HG03280 (cell line): ENCODE results near the gene CEBPB.
"Not testable (repeated sequence)": the region's sequence is repeated elsewhere in the genome, so short reads cannot be mapped to it uniquely, and the experiment has no call there.

Experiments used
- ATAC-seq: cut with Tn5 transposase; IDR thresholded peaks from one replicate; pipeline ENCODE4 v1.9.1; 2021; ENCODE audit warnings: mild to moderate bottlenecking, moderate library complexity; ENCODE audit not compliant: unreplicated experiment

CEBPB gene

DNA sequence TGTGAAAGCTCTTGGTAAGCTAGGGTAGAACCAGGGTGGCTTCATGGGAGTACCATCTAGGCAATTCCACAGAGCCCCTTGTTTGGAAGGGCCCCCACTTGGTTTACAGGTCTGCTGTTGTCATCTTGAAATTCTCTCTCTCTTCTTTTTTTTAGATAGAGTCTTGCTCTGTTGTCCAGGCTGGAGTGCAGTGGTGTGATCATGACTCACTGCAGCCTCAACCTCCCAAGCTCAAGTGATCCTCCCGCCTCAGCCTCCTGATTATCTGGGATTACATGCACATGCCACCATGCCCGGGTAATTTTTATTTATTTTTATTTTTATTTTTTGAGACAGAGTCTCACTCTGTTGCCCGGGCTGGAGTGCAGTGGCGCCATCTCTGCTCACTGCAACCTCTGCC is 18.2 kb downstream of the CEBPB start:
- not testable (repeated sequence) for ATAC-seq

DNA sequence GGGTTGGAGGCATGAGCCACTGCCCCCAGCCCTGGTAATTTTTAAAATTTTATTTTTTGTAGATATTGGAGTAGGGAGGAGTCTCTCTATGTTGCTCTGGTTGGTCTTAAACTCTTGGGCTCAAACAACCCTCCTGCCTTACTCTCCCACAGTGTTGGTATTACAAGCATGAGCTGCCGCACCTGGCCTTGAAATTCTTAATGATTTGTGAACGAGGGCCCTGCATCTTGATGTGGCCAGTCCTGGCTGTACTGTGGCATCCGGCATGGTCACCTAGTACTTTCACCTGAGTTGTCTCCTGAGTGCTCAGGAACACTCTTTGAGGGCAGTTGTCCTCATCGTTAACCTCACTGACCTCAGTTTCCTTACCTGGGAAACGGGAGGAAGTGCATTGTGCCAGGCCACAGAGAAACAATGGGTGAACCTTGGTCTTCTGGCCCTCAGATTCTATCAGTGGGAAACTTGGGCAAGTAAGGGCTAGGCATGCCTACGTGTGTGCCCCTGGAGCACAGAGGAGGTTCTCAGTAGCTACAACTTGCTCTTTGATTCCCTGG is 19.5 kb downstream of the CEBPB start:
- ATAC-seq, result no peak

DNA sequence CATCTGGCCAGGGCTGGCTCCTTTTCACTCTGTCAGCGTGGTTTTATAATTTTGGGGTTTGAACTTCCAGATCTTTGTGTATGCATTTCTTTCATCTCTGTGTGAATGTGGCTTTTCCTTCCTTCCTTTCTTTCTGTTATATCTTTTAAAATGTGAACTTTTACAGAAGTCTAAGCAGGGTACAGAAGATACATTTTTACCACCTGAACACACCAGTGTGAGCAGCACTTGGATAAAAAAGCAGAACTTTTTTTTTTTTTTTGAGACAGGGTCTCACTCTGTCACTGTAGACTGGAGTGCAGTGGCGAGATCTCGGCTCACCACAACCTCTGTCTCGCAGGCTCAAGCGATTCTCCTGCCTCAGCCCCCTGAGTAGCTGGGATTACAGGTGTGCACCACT is 20.5 kb downstream of the CEBPB start:
- ATAC-seq, result no peak

DNA sequence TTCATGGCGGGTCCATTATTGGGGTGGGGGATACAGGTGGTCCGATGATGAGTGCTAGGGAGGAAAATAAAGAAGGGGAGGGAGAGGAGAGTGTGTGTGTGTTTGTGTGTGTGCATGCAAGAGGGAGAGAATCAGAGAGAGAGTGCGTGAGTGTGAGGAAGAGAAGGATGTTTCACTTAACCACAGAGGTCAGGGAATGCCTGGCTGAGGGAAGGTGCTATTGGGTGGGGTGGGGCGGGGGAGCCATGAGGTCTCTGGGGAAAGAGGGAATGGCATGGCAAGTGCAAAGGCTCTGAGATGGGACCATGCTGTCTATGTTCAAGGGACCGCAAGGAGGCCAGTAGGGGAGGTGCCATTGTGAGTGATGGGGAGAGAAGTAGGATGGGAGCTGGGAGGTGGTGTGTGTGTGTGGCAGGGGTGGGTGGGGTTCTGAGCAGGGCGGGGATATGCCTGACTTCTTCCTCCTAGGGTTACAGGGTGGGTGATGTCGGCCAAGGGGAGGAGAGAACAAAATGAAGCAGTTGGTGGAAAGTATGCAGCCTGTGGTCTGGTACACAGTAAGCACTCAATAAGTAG is 23.0 kb downstream of the CEBPB start:
- no peak for ATAC-seq

DNA sequence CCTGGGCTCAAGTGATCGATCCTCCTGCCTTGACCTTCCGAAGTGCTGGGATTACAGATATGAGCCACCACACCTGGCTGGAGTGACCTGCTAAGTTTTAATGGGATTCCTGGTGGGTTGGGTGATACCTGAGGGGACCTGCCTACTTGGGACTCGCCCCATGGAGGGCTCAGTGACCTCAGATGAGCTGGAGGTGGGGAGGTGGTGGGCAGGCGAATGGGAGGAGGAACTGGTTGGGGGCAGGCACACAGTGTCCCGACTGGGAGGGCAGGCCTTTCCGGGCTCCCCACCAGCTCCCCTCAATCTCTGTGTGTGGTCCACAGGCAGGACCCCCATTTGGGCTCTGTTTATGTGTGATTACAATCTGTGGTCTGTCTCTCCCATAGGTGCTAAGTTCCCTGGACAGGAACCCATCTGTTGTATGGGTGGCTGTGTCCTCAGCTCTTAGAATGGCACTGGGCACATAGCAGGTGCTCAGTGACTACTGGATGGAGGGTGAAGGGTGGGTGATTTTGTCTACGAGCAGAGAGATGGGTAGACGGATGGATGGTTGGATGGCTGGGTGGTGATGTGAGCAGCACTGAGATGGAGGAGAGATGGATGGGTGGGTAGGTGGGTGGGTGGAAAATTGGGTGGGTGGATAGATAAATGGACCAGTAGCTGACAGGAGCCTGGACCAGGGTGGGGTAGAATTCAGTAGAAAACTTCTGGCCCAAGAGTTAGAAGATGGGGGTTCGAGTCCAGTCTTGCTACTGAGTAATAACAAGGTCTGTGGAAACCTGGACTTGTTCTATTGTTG is 23.8 kb downstream of the CEBPB start:
- no peak for ATAC-seq

DNA sequence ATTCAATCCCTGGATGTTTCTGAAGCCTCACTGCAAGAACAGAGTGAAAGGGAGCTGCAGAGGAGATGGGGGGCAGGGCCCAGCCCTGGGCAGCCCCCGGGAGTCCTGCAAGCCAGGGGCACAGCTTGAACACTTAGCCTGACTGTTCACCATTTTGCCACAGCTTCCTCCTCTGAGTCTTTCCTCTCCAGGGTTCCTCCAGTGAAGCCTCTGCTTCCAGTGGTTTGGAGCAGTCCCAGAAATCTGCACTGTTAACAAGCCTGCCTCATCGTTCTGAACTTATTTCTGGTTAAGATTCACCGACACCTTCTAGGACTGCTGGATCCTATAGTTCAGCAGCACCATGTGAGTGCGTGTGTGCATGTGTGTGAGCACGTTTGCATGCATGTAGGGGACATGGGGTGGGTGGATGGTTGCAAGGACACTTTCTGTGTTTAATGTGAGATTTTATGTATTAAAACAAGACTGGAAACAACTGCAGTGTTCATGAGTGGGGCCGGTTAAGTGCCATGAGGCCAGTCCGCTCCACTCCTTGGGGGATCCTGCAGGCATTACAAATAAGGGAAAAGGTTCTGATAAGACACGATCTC is 24.6 kb downstream of the CEBPB start:
- no peak for ATAC-seq

DNA sequence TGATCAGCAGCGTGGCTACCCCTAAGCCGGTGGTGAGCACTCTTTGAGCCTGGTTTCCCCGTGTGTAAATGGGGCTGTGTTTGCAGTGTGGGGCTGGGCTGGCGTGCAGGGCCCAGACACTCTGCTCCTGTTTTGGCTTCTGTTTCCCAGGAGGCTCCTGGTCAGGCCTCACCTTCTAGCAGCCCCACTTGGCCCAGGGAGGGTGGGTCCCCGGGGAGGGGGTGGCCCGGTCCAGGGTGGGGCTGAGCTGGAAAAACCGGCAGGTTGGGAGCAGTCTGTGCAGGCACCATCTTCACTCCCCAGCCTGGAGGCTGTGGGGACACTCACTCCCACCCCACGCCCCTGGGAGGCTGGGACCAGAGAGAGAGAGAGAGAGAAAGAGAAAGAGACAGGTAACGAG is 25.3 kb downstream of the CEBPB start:
- ATAC-seq, result no peak

DNA sequence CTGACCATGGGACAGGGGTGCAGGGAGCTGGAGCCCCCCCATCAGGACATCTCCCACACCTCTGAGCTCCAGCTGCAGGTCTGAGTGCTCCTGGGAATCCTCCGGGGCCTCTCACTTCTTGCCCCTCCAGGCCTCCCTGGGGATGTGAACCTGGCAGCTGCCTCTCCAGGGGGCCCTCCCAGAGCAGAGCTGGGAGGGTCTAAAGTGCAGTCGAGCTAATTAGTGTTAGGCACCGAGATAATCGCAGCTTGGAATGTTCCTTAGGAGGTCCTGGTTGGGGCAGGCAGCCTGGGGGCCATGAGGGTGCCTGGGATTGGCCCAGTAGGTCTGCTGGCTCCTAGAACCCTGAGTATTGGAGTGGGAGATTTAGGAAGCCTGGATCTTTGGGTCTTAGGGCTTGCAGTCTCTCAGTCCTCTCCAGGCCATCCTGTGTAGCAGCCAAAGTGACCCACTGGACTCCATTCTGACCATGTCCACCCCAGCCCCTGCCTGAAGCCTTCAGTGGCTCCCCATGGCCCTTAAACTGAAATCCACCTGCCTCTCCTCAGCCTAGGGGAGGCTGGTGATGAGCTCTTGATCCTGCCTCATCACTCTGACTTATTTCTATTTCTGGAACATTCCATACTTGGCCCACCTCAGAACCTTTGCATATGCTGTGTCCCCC is 26.0 kb downstream of the CEBPB start:
- no peak for ATAC-seq

DNA sequence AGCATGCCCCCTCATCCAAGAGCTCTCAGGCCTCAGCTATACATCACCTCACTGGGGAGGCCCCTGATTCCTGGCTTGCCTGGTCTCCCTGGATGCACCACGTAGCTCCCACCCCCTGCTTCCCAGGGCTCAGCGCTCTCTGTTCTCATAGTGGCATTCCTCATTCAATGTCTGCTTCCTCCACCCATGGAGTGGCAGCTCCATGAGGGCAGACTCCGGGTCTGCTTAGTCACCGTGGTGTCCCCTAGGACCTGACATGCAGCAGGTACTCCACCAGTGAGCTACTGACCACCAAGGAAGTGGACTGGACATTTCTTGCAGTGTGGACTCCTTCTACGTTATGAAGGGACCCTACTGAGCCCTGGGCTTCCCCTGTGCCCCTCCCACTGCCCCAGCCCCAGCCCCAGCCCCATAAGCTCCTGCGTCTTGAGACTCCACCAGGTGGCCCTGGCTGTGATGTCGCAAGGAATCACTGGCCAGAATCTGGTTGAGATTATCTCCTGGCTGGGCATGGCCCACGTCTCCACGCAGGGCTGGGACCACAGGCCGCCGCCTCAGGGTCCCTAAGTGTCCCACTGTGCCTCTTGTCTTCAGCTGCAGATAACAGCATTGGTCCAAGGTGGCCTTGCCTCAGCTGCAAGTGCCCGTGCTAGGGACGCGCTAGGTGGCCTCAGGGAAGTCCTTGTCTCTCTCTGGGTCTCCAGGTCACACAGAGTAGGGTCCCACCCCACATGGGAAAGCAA is 26.7 kb downstream of the CEBPB start:
- no peak for ATAC-seq

DNA sequence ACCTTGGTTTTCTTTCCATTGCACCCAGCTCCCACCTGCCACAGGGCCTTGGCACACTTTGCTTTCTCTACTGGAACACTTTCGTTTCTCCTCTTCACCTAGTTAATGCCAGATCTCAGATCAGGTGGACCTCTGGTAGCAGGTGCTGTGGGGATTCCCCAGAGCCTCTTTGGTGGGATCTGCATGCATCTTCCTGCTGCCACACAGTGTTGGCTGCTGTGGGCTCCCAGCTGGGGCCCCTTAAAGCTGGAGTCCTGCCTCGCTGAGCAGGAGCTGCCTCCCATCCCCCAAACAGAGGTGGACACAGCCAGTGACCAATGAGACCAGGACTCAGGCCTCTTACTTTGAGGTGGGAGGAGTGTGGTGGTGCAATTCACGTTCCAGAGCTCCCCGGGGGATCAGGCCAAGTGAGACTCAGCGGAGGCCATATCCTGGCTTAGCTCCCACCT is 28.4 kb downstream of the CEBPB start:
- no peak for ATAC-seq

DNA sequence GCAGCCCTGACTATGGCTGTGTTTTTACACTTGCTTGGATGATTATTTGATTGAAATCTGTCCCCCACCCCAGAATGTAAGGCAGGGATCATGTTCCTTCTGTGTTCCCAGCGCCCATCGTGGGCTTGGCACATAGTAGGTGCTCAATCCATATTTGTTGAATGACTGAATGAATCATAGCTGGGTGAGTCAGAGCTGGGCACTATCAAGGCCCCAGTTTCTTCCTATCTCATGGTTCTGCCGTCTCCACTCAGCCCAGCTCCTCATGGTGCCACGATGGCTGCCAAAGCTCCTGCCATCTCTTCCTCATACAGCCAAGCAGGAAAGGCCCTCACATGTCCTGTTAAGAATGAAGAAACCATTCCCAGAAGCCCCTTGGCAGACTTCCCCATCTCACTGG is 29.0 kb downstream of the CEBPB start:
- no peak for ATAC-seq

DNA sequence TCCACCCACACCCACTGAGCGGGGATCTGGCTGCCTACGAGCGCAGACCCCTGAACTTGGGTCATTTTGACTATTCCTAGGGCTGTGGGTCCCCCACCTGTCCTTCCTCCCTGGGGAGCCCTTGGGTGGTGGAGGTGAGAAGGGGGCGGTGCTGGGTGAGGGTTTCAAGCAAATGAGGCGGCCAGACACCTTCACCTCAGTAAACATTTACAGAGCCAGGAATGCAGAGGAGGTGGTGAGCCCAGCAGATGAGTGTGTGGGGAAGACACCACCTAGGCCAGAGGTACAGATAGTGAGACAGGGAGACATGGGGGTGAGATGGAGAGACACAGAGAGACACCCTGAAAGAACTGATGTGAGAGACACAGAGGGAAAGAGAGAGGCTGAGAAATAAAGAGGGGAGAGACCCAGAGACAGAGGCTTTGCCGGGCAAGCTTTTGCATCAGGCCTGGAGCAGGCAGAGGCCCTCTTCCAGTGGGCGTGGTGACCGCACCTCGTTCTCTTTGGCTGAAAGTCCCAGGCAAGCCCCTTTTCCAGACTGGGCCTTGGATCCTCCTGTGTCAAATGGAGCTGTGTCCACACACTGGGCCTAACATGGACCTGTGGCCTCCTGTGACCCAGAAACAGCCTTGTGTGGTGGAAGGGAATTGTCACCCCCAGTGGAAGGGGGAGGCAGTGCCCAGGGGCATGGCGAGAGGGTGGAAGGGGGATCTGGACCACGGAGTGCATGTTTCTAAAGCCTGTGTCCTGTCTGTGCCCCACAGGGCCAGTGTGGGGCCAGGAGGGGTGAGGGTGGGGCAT is 29.7 kb downstream of the CEBPB start:
- ATAC-seq, result no peak

DNA sequence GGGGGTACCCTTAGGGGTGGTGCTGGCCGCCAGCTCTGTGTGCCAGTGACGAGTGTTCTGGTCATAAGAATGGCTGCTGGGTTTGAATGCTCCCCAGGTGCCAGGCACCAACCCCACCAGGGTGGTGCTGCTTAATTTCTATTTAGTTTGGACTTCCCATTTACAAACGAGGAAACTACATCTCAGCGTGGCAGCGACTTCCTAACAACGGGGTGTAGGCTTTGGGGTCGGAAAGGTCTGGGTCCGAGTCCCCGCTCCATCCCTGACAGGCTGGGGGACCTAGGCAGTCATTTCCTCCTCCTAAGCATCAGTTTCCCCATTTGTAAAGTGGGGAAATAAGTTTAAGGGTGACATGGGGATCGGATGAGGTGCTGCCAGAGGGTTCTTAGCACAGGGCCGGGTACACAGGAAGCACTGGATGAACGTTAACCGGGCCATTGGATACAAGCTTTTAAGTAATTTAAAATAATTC is 30.3 kb downstream of the CEBPB start:
- ATAC-seq, result no peak

DNA sequence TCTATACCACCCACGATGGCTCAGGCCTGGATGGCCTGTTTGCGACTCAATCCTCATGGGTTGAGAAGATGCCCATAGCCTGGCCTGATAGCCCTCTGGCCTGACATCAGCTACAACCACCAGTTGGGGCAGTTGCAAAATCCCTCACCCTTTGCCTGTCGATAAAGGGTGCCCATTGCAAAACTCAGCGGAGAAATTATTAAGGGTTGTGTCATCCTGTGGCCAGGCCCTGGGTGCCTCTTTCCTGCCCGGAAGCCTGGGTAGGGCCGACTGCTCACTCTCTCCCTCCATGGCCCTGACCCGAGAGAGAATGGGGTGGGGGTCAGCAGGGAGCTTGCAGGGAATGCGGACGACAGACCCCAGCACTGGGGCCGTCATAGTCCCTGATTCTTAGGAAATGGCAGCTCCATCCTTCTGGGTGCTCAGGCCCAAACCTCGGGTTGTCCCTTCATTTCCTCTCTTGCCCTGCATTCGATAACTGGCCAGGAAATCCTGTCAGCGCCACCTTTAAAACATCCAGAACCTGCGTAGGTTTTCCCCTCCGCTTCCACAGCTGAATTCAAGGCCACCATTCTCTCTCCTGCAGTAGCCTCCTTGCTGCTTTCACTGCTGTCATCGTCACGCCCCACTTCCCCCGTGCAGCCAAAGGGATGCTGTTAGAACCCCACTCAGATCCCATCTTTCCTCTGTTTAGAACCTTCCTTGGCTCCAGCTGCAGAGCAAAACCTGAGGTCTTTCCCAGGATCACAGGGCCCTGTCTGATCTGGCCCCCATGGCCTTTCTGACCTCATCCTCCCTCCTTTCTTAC is 31.1 kb downstream of the CEBPB start:
- ATAC-seq, result no peak

DNA sequence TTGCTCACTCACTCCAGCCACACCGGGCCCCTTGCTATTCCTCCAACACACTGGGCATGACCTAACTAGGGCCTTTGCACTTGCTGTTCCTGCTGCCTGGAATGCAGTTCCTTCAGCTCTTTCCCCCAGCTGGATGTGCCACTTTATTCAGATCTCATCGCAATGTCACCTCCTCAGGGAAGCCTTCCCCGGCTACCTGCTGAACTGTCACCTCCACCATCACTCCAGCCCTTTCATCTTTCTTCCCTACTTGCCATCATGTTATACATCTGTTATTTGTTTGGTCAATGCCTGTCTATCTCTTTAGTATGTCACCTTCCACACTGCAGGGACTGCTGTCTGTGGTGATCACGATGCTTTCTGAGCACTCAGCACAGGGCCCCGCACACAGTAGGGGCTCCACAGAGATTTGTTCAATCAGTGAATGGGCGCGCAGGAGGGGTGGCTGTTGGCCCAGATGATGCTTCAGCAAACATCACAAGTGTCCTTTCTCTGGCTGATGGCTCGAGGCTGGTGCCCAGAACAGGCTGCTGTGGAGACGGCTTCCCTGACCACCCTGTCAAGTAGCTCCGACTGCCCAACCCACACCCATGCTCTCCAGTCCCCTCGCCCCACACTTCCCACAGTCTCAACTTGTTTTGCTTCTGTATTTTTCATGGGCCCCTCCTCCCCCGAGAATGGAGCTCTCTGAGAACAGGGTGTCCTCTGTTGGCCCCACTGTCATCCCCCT is 31.8 kb downstream of the CEBPB start:
- no peak for ATAC-seq

DNA sequence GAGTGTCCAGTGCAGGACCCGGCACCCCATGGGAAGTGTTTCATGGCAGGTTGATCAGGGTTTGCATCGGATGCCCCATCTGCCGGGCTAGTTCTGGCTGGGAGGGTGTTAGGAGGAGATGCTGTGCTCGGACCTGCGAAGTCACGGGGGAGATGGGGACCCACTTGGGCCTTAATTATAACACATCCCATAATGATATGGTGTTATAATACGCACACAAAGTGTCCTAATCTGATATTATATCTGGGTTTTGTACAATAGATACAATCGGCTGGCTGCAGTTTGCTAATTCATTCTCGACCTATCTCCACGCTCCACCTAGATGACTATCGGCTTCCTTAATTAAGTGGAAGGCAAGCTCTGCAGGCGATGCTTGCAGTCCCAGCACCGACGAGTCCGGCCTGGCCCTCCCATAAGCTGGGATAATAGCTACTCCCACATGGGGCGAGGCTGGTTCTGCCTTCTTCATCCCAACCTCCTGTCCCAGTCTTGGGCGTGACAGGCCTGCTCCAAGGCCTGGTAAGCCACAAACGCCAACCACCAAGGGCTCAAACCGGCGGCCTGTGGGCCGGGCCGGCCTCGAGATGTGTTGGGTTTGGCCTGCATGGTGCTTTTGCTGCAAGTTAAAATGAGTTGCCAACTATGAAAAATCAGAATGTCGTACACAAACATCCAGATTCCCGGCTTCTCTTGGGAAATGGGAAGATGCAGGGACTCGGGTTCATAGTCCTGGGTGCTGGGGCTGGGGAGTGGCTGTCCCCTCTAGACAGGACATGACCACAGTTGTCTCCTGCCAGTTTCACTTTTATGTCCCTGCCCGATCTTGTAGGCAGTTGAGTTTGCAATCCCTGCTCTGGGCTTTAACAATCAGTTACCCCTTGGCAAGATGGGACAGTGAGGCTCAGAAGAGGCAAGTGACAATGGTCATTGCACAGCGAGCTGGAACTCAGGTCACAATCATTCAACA is 32.7 kb downstream of the CEBPB start:
- no peak for ATAC-seq

DNA sequence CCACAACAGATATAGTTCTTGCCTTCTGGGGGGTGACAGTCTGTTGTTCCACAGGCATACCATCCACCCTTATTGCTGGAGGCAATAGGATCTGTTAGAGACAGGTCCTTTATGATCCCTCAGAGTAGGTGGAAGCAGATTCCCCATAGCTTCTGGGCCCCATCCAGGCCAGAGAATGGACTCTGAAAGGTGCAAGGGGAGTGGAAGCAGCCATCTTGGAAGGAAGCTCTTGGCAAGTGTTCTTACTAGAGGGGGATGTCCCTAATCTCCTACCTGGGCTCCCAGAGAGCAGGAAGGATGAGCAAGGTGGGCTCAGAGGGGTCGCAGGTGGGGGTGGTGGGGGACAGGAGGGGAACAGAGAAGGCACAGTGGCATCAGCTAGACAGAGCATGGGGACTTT is 33.4 kb downstream of the CEBPB start:
- no peak for ATAC-seq
